Activated CD8-positive, alpha-beta memory T cell treated with anti-CD3 and anti-CD28 coated beads, Interleukin-2, amount 10 ng/mL, durations not matched to agents 7 days and 5 days (primary cell): Measurements from ENCODE around the gene SPATA6L. TPM values are rescaled to one million over a fixed set of nuclear protein-coding genes. Genes with fewer than 3 reads are reported as not detected.
"Not testable (repeated sequence)": the region's sequence is repeated elsewhere in the genome, so short reads cannot be mapped to it uniquely, and the experiment has no call there.

Source experiments
- ATAC-seq: fragments of 150-1000 bp; cut with Tn5 transposase; one replicate; pipeline ENCODE4 v1.10.0; 2021; ENCODE audit warnings: moderate library complexity
- CTCF ChIA-PET: fragments of 350-600 bp; sonication (Branson Sonifier 250); formaldehyde crosslinking; loops from one replicate; lab custom pipeline; 2021; ENCODE audit warnings: antibody characterized with exemption; lab: Charles Lee
- DNase-seq: peaks from one replicate; pipeline ENCODE4 v3.0.0-alpha.2; 2020
- H3K27ac Mint-ChIP-seq: one replicate; pipeline ENCODE4 v1.8.0; 2021; ENCODE audit warnings: mild to moderate bottlenecking, mixed read lengths
- H3K27me3 Mint-ChIP-seq: one replicate; pipeline ENCODE4 v1.8.0; 2021; ENCODE audit warnings: mixed read lengths
- H3K36me3 Mint-ChIP-seq: one replicate; pipeline ENCODE4 v1.8.0; 2021; ENCODE audit warnings: mild to moderate bottlenecking, mixed read lengths
- H3K4me1 Mint-ChIP-seq: one replicate; pipeline ENCODE4 v1.8.0; 2021; ENCODE audit warnings: mixed read lengths
- H3K4me3 Mint-ChIP-seq: one replicate; pipeline ENCODE4 v1.8.0; 2021; ENCODE audit warnings: mild to moderate bottlenecking, moderate library complexity, mixed read lengths
- H3K9me3 Mint-ChIP-seq: one replicate; pipeline ENCODE4 v1.8.0; 2022; ENCODE audit warnings: low read depth, mixed read lengths
- total RNA-seq, 2 experiments: library from RNA; stranded (reverse); gene quantifications; one replicate each; pipeline ENCODE4 v1.2.3, GENCODE V29; 2021

The SPATA6L gene
- total RNA-seq, 2 experiments from 2014 or later, result 0.56 to 0.73 TPM

- Mint-ChIP-seq H3K9me3 (no peaks in the 10 kb centered on the region), H3K27ac (no peak overlapping the region), H3K27me3 (peaks cover 3% of the 10 kb centered on the region), H3K36me3 (no peaks in the 10 kb centered on the region), H3K4me3 (no peak overlapping the region), H3K4me1 (peaks cover 57% of the 10 kb centered on the region)
- CTCF ChIA-PET, result interaction anchor here (1.1 kb wide), 1 partner anchor 73 kb away, joined by 3 read pairs; no protein-coding TSS in a partner anchor
- DNase-seq (no peak), ATAC-seq (no peak)
Observed at GRCh38 chr9:4668604-4669003, 2.3 kb upstream of the SPATA6L start.

- Mint-ChIP-seq H3K36me3 (no peaks in the 10 kb centered on the region), H3K27me3 (peaks cover 3% of the 10 kb centered on the region), H3K9me3 (no peaks in the 10 kb centered on the region), H3K4me3 (no peak overlapping the region), H3K4me1 (peaks cover 66% of the 10 kb centered on the region), H3K27ac (no peak overlapping the region)
- DNase-seq, result no peak
- CTCF ChIA-PET, result interaction anchor here (1.0 to 1.1 kb wide), 2 partner anchors 24 to 74 kb away, joined by 3 read pairs; no protein-coding TSS in a partner anchor
- ATAC-seq, result no peak
Observed at GRCh38 chr9:4667681-4668080, 1.4 kb upstream of the SPATA6L start.

DNA sequence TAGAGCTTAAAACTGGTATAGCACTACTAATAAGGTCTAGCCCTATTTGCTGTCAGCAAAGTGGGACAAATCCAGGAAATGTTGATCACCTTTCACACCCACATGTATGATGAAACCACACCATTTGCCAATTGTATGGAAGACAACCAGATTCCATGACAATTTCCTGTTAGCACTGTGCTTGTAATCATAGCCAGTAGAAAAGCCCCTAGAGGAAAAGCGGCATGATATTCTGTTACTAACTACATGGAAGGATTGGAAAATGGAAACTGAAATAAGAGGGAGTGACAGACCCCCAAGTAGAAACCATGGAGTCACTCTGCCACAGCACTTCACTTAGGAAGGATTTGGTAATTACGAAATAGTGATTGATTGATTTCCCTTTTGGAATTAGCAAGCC lies 923 bp downstream of the SPATA6L start:
- Mint-ChIP-seq H3K4me3 (no peak overlapping the region), H3K27me3 (peaks cover 3% of the 10 kb centered on the region), H3K36me3 (no peaks in the 10 kb centered on the region), H3K4me1 (peaks cover 67% of the 10 kb centered on the region), H3K9me3 (no peaks in the 10 kb centered on the region), H3K27ac (no peak overlapping the region)
- DNase-seq (no peak), ATAC-seq (no peak)
- CTCF ChIA-PET, result interaction anchor here (0.9 to 1.9 kb wide), 7 partner anchors 9 to 94 kb away, joined by 3 to 7 read pairs (median 3); no protein-coding TSS in a partner anchor

DNA sequence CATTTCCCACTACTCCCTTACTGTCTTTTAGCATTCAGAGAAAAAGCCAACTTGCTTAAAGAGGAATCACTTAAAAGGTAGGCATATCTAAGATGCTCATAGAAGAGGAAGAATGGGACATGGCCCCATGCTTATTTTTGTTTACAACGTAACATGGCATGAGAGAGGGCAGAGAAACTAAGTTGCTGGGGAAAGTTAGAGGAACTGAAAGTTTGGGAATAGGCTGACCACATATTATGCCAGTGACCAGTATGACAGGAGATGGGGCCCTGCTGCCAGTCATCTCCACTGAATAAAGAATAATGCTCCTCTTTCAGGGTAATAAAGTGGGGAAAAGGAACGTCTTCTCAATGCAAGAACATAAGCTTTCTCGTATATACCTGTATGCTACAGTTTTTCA lies 2.3 kb downstream of the SPATA6L start:
- Mint-ChIP-seq H3K9me3 (no peaks in the 10 kb centered on the region), H3K27me3 (peaks cover 6% of the 10 kb centered on the region), H3K36me3 (peaks cover 3% of the 10 kb centered on the region), H3K27ac (no peak overlapping the region), H3K4me1 (peaks cover 61% of the 10 kb centered on the region), H3K4me3 (peak overlapping the region; percentile 7)
- no peak for DNase-seq
- CTCF ChIA-PET, result interaction anchor here (0.6 to 1.6 kb wide), 4 partner anchors 11 to 96 kb away, joined by 3 to 7 read pairs (median 4); no protein-coding TSS in a partner anchor
- no peak for ATAC-seq

DNA sequence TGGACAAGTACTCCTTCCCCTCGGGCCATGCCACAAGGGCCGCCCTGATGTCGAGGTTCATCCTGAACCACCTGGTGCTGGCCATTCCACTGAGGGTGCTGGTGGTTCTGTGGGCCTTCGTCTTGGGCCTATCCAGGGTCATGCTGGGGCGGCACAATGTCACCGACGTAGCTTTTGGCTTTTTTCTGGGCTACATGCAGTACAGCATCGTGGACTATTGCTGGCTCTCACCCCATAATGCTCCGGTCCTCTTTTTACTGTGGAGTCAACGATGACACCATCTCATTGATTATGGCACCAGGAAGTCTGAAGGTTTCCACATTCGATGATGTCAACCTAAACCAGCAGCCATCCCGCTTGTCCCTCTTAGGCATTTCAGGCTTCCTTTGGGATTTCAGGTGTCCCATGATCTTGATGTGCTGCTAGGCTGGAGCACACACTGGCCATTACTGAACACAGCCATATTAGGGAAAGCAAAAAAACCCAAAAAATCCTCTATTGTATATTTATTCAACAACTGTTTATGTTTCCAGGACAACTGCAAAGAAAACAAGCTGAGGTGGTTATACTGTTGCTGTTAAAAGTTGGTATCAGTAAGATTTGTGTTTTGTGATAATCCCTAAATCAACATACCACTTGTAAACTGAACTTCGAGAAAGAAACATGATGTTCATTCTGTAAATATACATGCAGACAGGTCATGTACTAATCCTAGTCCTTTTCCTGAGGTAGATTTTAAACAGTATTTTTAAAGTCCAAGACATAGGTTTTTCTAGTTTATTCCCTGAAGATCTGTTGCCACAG lies 3.1 kb downstream of the SPATA6L start:
- no peak for ATAC-seq
- Mint-ChIP-seq H3K4me1 (peaks cover 57% of the 10 kb centered on the region), H3K36me3 (peaks cover 3% of the 10 kb centered on the region), H3K4me3 (peak overlapping the region; percentile 97), H3K9me3 (no peaks in the 10 kb centered on the region), H3K27me3 (peaks cover 7% of the 10 kb centered on the region), H3K27ac (peak overlapping the region; percentile 72)
- CTCF ChIA-PET, result interaction anchor here (0.6 to 1.4 kb wide), 9 partner anchors 12 to 1939 kb away, joined by 3 to 6 read pairs (median 3); partner anchors contain the start of genes AK3, CDC37L1 and RCL1
- DNase-seq, result no peak

- peak; percentile 93 for ATAC-seq
- Mint-ChIP-seq H3K27ac (peak within 1 kb of the TSS; percentile 88), H3K4me1 (peaks cover 51% of the 10 kb centered on the region), H3K36me3 (peaks cover 3% of the 10 kb centered on the region), H3K4me3 (peak within 1 kb of the TSS; percentile 97), H3K9me3 (no peaks in the 10 kb centered on the region), H3K27me3 (peaks cover 7% of the 10 kb centered on the region)
- peak; percentile 86 for DNase-seq
- CTCF ChIA-PET, result interaction anchor here (0.6 to 1.4 kb wide), 8 partner anchors 9 to 1940 kb away, joined by 3 to 6 read pairs (median 3); partner anchors contain the start of genes AK3, CDC37L1 and RCL1
Observed at GRCh38 chr9:4662108-4662988, 3.9 kb downstream of the SPATA6L start, which contains the start of gene PLPP6. Gene PLPP6, plus strand, starts transcription at chr9:4662294. Its CDS starts 82 bp downstream, at chr9:4662376.

DNA sequence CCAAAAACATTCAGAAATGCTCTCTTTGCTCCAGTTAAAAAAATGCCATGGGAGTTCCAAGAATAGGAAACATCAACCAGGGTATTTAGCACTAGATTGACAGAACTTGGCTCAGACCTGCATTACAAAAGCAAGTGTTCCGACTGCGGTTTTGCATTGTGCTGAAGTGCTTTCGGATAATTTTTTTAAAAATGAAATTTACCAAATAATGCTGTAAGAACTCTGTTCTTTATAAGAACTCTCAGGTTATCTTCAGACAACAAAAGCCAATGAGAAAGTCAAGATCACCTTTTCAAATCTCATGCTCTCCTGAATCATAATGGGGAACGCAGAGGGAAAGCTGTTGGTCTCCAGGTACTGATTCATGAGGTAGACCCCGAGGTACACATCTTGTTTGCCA lies 4.7 kb downstream of the SPATA6L start:
- H3K36me3 Mint-ChIP-seq, result peaks cover 3% of the 10 kb centered on the region
- peak overlapping the region; percentile 88 for H3K27ac Mint-ChIP-seq
- DNase-seq, result no peak
- CTCF ChIA-PET, result interaction anchor here (0.6 to 1.4 kb wide), 4 partner anchors 8 to 83 kb away, joined by 3 to 4 read pairs (median 3); partner anchors contain the start of gene CDC37L1
- peaks cover 7% of the 10 kb centered on the region for H3K27me3 Mint-ChIP-seq
- peak overlapping the region; percentile 97 for H3K4me3 Mint-ChIP-seq
- H3K9me3 Mint-ChIP-seq, result no peaks in the 10 kb centered on the region
- peaks cover 49% of the 10 kb centered on the region for H3K4me1 Mint-ChIP-seq
- no peak for ATAC-seq

- ATAC-seq (no peak), DNase-seq (no peak)
- no peak overlapping the region for H3K27ac Mint-ChIP-seq
- H3K36me3 Mint-ChIP-seq, result peaks cover 4% of the 10 kb centered on the region
- no peaks in the 10 kb centered on the region for H3K9me3 Mint-ChIP-seq
- H3K27me3 Mint-ChIP-seq, result peaks cover 7% of the 10 kb centered on the region
- CTCF ChIA-PET, result interaction anchor here (1.2 to 1.3 kb wide), 2 partner anchors 8 to 17 kb away, joined by 3 read pairs; no protein-coding TSS in a partner anchor
- peaks cover 46% of the 10 kb centered on the region for H3K4me1 Mint-ChIP-seq
- peak overlapping the region; percentile 97 for H3K4me3 Mint-ChIP-seq
Observed at GRCh38 chr9:4661165-4661564, 5.1 kb downstream of the SPATA6L start.

- H3K4me3 Mint-ChIP-seq, H3K27ac Mint-ChIP-seq, ATAC-seq, H3K9me3 Mint-ChIP-seq, H3K27me3 Mint-ChIP-seq, H3K36me3 Mint-ChIP-seq, DNase-seq: not testable (repeated sequence)
- H3K4me1 Mint-ChIP-seq, result peaks cover 41% of the 10 kb centered on the region
- CTCF ChIA-PET, result interaction anchor here (1.2 to 1.3 kb wide), 2 partner anchors 7 to 17 kb away, joined by 3 read pairs; no protein-coding TSS in a partner anchor
Observed at GRCh38 chr9:4660665-4661064, 5.6 kb downstream of the SPATA6L start.

- Mint-ChIP-seq H3K27me3 (peaks cover 4% of the 10 kb centered on the region), H3K4me3 (no peak overlapping the region), H3K27ac (no peak overlapping the region), H3K9me3 (no peaks in the 10 kb centered on the region), H3K36me3 (peaks cover 7% of the 10 kb centered on the region), H3K4me1 (peaks cover 35% of the 10 kb centered on the region)
- CTCF ChIA-PET, result interaction anchor here (1.2 to 1.4 kb wide), 2 partner anchors 9 to 18 kb away, joined by 3 read pairs; partner anchors contain the start of gene SPATA6L
- DNase-seq (no peak), ATAC-seq (no peak)
Observed at GRCh38 chr9:4657426-4658159, 8.7 kb downstream of the SPATA6L start.

DNA sequence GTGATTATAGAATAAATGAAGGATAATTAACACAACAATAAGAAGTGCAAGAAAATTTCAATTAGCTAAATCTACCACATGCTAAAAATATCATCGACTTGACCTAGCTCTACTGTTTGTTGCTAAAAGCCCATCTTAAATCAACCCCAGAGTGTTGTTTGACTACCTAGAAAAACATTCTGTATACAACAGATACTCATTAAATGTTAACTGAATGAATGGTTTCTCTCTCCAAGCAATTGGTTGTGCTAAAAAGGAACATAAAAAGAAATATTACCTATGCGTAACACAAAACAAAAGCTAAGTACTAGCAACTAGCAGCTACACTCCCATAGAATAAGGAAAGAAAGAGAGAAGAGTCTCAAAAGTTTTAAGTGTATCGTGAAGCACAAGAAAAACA lies 9.7 kb downstream of the SPATA6L start:
- Mint-ChIP-seq H3K4me1 (peaks cover 28% of the 10 kb centered on the region), H3K27me3 (peaks cover 4% of the 10 kb centered on the region), H3K36me3 (peaks cover 7% of the 10 kb centered on the region), H3K27ac (no peak overlapping the region), H3K9me3 (no peaks in the 10 kb centered on the region), H3K4me3 (no peak overlapping the region)
- CTCF ChIA-PET, result interaction anchor here (1.2 to 1.4 kb wide), 2 partner anchors 10 to 17 kb away, joined by 3 read pairs; partner anchors contain the start of gene SPATA6L
- DNase-seq (no peak), ATAC-seq (no peak)

- H3K4me3 Mint-ChIP-seq, DNase-seq, H3K9me3 Mint-ChIP-seq, ATAC-seq, H3K27me3 Mint-ChIP-seq, H3K36me3 Mint-ChIP-seq, H3K27ac Mint-ChIP-seq: not testable (repeated sequence)
- H3K4me1 Mint-ChIP-seq, result peaks cover 25% of the 10 kb centered on the region
- CTCF ChIA-PET, result interaction anchor here (1.4 kb wide), 1 partner anchor 10 kb away, joined by 3 read pairs; the partner anchor contains the start of gene SPATA6L
Observed at GRCh38 chr9:4656196-4656595, 10.1 kb downstream of the SPATA6L start.
